Hepatocyte (in vitro differentiated cells): Measurements from ENCODE around the gene ANO2.

Experiments used
- CTCF ChIP-seq: fragments of 200-600 bp; sonication (generic); IDR thresholded peaks from 2 replicates; pipeline ENCODE4 v1.5.1; 2016; ENCODE audit warnings: antibody characterized with exemption, mild to moderate bottlenecking; ENCODE audit not compliant: poor library complexity
- EZH2 ChIP-seq: fragments of 200-600 bp; sonication (generic); IDR thresholded peaks from 2 replicates; pipeline ENCODE4 v1.6.1; 2016; ENCODE audit warnings: antibody characterized with exemption, mild to moderate bottlenecking, borderline replicate concordance

GRCh38 chr12:5626151-5626550 lies 318.9 kb downstream of the ANO2 start:
- TF ChIP-seq CTCF = no peak
- TF ChIP-seq EZH2 = no peak
